Ammon's horn (tissue), 1 donor: ENCODE measurements around the gene TNFAIP1.

Experiments
- DNase-seq: peaks from one replicate; pipeline ENCODE4 v3.0.0-alpha.2; 2016; ENCODE audit warnings: low spot score

TNFAIP1 gene

GRCh38 chr17:28371245-28372202, 36.0 kb downstream of the TNFAIP1 start, which contains the start of gene SARM1:
Gene SARM1 (plus strand): TSS chr17:28371694. CDS start chr17:28372033, 339 bp downstream.
- DNase-seq = peak; percentile 92

GRCh38 chr17:28372203-28372944, 36.8 kb downstream of the TNFAIP1 start:
- peak; percentile 52 for DNase-seq

- no peak for DNase-seq
Observed at GRCh38 chr17:28372945-28373274, 37.3 kb downstream of the TNFAIP1 start.

- no peak for DNase-seq
Observed at GRCh38 chr17:28379814-28380801, 44.5 kb downstream of the TNFAIP1 start.

GRCh38 chr17:28381141-28381825, 45.7 kb downstream of the TNFAIP1 start:
- peak; percentile 46 for DNase-seq

- no peak for DNase-seq
Observed at GRCh38 chr17:28384281-28385036, 48.9 kb downstream of the TNFAIP1 start.

- DNase-seq = no peak
Observed at GRCh38 chr17:28385037-28385400, 49.5 kb downstream of the TNFAIP1 start.

- no peak for DNase-seq
Observed at GRCh38 chr17:28385406-28385805, 49.8 kb downstream of the TNFAIP1 start.

GRCh38 chr17:28386391-28386790, 50.8 kb downstream of the TNFAIP1 start:
- no peak for DNase-seq

GRCh38 chr17:28388106-28388505, 52.5 kb downstream of the TNFAIP1 start:
- no peak for DNase-seq

GRCh38 chr17:28390141-28390540, 54.6 kb downstream of the TNFAIP1 start:
- no peak for DNase-seq

GRCh38 chr17:28390563-28390962, 55.0 kb downstream of the TNFAIP1 start:
- no peak for DNase-seq

GRCh38 chr17:28390984-28391383, 55.4 kb downstream of the TNFAIP1 start:
- no peak for DNase-seq

- DNase-seq = no peak
Observed at GRCh38 chr17:28391401-28391800, 55.8 kb downstream of the TNFAIP1 start.

GRCh38 chr17:28392491-28392890, 56.9 kb downstream of the TNFAIP1 start:
- no peak for DNase-seq

- DNase-seq = no peak
Observed at GRCh38 chr17:28394337-28395116, 59.0 kb downstream of the TNFAIP1 start.

- no peak for DNase-seq
Observed at GRCh38 chr17:28395426-28395825, 59.9 kb downstream of the TNFAIP1 start.

GRCh38 chr17:28395968-28396367, 60.4 kb downstream of the TNFAIP1 start:
- no peak for DNase-seq
